HG03432 (cell line): Measurements from ENCODE around the gene DNAH8.

Experiments
- ATAC-seq: cut with Tn5 transposase; IDR thresholded peaks from one replicate; pipeline ENCODE4 v1.9.1; 2021; ENCODE audit warnings: mild to moderate bottlenecking, moderate library complexity; ENCODE audit not compliant: unreplicated experiment

DNAH8 gene

DNA sequence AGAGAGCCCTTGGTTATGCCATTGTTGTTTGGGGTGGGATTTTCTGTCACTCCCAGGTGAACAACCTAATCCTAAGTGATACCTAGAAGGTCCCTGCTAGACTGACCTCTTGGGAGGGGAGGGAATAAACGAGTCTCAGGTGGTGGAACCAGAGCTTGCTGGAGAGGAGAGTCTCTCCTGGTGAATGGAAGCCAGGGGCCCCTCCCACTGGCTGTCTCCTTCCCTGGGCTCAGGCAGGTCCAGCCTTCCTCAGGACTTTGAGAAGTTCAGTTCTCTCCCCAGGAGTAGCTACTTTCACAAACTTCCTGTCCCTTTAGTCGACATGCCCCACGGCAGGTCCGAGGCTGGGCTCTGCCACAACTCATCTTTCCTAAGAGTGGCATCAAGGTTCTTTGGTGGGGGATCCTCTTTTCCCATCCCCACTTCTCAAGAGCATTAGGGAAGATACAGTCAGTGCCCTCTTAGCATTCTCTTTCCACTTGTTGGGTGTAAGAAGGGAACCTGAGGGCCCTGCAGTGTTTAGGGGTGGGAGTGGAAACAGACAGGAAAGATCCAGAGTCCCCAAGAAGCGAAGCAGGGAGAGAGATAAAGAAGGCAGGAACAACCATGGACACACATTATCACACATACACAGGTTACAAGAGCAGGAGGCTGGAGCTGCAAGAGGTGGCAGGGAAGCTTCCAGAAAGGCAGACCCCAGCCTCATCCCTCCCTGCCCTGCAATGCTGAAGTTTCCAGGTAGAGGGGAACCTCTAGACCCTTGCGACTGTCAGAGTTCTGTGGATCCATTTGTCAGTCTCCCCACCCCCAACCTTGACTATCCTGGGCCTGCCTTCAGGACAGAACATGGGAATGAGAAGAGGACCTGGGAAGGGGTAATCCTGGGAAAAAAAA lies 332.6 kb downstream of the DNAH8 start:
- ATAC-seq, result no peak

DNA sequence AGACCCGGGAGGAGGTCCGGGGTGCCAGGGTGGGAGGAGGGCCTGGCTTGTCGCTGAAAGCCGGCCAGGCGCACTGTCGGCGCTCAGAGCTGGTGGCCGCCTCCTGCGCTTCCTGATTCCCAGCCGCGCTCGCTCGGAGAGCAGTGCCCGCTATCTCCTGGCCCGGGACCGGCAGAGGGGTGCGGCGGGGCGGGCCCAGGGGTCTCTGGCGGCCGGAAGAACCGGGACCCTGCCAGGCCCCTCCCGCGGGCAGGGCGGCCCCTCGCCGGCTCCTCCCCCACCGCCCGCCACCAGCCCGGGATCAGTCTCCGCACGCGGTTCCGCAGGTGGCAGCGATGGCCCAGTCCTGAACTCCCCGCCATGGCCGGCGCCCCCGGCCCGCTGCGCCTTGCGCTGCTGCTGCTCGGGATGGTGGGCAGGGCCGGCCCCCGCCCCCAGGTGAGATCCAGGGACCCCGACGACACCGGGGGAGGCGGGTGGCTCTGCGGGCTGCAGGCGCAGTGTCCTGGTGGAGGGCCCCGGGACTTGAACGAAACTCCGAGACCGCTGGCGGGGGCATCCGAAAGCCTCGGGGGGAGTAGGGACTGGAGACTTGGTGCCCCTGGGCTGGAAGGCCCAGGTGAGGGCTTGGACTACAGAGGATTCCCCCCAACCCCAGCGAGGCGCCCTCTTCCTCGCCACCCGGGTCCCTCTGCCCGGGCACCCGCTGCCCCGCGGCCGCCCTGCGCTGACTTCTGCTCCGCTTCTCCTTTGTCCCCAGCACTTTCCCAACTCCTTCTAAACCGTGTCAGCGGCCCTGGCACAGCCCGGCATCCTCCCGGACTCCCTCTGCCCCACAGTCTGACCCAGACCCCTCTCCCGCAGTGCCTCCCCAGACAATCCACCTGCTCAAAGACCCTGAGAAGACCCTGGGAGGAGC lies 333.6 kb downstream of the DNAH8 start, which contains the start of gene GLP1R:
Gene GLP1R, plus strand, starts transcription at position 301 of the 919 bp plus-strand sequence. Its CDS starts 60 bp downstream, at position 361.
- ATAC-seq, result no peak

DNA sequence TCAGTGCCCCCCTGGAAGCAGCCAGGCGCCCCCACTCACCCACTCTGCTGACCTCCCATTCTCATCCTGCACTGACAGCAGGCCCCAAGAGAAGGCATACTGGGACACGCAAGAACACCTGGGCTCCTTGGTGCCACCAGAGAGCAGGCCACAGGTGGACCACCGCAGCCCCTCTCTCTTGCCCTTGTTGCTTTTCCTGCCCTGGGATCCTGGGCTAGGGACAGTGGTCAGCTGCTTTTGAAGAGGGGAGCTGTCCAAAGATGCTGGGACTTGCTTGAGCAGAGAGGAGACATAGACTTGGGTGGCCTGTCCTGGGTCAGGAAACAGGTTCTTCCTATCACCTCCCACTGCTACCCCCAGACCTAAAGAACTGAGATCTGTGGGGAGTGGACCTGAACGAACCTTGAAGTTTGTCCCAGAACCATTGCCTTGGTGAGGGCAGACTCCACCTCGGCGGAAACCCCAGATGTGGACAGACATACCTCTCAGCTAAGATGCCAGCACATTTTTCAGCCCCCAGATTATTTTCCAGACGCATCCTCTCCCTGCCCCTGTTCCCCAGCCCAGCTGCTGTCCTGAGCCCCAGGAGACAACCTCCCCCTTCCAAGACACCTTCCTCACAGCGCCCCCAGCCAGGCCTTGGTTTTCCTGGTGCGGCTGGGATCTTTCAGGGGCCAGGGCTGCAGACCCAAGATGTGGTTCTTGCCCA lies 334.6 kb downstream of the DNAH8 start:
- ATAC-seq, result no peak

- no peak for ATAC-seq
These were observed 335.5 kb downstream of the DNAH8 start for GRCh38 chr6:39050453-39051112.

DNA sequence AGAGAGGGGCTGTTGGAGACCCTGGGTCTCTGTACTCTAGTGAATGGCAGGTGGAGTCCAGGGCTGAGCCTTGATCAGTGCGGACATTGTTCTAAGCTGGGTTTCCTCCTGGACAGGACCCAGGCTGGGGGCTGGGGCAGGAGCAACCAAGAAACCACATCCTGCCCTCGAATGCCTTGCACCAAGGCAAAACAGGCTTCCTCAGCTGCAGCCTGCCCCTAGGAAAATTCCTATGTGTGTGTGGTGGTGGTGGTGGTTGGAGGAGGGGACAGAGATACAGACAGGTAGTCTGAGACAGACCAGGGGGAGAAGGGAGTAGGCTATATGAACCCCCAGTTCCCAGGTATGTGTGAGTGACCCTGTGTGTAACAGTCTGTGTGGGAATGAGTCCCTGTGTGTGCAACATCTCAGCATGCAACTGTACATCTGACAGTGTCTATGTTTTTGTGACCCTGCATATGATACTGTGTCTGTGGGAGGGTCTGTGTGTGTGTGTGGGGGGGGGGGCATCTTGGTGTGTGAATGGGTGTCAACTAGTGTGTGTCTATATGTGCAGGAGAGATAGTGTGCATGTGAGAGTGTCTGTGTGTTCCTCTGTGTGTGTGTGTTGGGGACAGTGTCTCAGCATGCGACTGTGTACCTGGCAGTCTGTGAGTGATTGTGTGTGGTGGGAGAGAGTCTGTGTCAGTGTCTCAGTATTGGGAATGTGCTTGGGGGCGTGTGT lies 336.4 kb downstream of the DNAH8 start:
- no peak for ATAC-seq

DNA sequence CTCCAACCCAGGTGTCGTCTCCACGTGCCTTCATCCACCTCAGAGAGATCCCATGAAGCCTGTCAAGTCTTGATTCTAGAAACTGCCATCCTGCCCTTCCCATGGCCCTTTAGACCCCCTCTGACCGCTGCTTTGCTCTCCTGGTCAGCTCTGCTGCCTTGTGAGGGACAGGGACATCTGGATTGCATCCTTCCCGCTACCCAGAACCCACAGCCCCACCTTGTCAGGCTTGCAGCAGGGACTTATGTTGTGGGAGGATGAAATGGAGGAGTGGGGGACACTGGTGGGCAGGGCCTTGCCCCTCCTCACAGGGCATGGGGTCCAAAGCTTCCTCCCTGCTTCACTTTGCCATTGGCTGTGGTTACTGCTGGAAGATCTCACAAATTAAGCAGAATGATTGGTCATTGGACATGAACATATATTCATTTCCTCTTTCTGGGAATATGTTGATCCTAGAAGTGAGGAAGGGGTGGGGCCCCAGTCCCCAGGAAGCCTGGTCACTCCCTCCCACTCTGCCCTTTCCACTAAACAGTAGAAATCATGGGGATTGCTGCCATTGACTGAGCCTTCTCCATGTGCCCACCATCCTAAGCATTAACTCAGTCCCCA lies 338.0 kb downstream of the DNAH8 start:
- ATAC-seq, result no peak

DNA sequence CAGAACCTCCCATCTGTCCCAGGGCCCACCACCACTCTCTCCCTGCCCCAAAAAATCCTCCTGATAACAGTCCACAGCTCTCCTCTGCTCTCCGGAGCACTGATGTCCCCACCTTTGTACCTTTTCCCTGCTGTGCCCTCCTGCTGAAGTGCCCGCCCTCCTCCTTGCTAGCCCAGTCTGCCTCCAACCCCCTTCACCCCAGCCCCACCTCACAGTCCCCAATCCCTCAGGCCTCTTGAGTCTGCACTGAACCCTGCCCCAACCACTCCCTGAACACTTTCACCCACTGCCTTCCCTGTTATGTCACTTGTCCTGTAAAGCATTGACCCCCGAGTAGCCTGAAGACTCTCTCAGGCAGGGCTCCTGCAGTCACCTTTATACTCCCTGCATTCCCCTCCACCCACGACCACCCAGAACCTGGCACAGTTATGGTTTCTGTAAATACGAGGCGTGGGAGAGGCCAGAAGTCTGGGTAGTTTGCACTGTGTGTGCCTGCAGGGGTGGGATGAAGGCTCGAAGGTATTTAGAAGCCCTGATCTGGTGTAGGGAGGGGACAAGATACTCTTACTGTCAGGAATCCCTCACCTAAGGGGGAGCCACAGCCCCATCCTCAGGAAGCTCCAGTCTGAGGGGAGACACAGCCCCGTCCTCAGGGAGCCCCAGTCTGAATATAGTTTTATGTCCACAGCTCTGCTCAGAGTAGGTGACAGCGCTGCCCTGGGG lies 338.9 kb downstream of the DNAH8 start:
- ATAC-seq, result no peak

GRCh38 chr6:39054577-39055142 lies 339.5 kb downstream of the DNAH8 start:
- ATAC-seq, result no peak

- ATAC-seq, result no peak
These were observed 340.6 kb downstream of the DNAH8 start for GRCh38 chr6:39055661-39056060.

DNA sequence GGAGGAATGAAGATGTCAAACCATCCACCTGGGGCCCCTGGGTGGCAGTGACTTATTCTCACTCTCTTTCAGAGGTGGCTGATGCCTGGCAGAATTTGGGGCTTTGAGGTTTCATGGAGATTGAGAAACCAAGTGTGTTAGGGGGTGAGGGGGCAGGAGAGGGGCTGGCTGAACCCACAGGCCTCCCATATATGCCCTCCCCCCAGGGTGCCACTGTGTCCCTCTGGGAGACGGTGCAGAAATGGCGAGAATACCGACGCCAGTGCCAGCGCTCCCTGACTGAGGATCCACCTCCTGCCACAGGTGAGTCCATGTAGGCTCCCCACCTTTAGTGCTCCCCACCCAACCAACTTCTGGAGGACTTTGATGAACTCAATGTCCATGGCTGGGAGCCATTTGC lies 341.1 kb downstream of the DNAH8 start:
- ATAC-seq, result no peak

- no peak for ATAC-seq
These were observed 341.6 kb downstream of the DNAH8 start for GRCh38 chr6:39056681-39057080.

DNA sequence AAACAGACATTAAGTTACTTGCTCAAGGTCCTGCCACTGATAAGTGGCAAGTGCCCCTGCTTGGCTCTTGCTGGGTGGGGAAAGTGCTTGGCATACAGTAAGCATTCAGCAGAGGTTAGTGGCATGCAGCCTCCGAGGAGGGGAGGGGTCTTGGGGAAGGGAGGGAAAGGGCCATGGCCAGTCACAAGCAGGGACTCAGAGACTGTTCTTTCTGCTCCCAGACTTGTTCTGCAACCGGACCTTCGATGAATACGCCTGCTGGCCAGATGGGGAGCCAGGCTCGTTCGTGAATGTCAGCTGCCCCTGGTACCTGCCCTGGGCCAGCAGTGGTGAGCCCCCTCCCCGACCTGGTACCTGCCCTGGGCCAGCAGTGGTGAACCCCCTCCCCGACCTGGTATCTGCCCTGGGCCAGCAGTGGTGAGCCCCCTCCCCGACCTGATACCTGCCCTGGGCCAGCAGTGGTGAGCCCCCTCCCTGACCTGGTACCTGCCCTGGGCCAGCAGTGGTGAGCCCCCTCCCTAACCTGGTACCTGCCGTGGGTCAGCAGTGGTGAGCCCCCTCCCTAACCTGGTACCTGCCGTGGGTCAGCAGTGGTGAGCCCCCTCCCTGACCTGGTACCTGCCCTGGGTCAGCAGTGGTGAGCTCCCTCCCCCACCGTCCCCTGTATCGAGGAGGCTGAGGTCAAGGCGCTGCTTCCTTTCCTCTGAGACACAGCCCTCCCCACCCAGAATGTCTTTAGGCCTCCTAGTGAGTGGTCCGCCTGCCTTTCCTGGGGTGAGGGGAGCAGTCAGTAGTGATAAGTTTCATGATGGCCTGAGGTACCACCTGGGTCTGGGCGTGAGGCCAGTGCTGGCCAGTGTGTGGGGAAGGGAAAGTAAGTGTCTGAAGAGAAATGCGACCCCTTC lies 342.4 kb downstream of the DNAH8 start:
- no peak for ATAC-seq

DNA sequence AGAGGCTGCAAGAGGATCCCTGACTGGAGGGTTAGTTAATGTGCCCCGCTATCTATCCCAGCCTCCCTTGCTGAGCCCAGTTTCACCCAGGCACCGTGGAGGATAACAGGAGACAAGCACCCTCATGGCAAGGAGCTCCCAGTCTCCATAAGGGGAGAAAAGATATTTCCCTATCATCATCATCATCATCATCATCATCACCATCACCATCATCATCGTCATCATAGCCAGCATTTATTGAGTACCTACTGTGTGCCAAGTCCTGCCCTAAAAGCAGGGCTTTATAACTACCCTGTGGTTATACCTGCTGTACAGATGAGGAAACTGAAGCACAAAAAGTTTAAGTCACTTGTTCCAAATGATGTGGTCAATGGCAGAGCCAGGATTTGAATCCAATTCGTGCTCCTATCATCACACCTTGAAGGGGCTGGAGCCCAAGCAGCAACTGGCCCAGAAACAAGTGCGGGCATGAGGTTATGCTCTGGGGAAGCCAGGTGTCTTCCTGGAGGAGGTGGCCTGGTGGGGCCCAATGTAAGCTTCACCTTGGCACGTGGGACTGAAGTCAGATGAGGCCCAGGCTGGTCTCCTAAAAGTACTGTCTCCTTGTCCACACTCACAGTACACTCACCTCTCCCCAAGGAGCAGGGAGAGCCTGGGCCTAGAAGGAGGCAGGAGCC lies 343.5 kb downstream of the DNAH8 start:
- no peak for ATAC-seq

DNA sequence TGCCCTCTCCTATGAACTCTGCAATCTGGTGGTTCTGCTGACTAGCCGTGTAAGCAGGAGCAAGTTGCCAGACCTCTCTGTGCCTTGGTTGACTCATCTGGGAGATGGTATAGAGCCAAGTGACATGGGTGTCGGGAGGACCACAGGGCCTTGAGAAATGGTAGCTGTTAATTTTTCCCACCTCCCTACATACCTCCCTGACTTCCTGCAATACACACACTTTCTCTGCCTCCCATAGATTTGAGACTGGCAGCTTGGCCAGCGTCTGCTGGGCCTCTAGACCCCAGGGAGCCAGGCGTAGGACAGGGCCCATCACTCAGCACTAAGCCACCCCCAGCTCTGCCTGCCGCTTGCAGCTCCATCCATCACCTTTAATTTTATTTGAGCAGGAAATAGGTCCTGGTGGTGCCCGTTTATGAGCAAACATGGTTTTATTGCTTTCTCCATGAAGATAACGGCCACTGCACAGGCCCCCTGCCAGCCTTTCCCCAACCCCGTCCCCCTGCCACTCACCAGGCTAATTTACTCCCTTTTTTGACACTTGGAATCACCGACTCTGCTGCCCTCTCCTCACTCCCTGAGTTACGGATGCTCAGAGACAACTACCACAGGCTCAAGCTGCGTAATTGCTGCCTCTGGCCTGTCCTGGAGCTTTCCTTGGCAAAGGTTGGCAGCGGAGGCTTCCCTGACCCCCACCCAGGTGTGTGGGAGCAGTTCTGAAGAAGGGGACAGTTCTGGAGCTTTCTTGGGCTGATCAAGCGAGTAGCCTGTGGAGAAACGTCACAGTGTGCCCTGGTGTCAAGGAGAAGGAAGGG lies 344.6 kb downstream of the DNAH8 start:
- no peak for ATAC-seq

- ATAC-seq, result no peak
These were observed 345.5 kb downstream of the DNAH8 start for GRCh38 chr6:39060467-39061160.
